GM19452 (cell line): ENCODE data around the gene USP43.

Experiments used
- ATAC-seq: cut with Tn5 transposase; IDR thresholded peaks from one replicate; pipeline ENCODE4 v1.9.1; 2021; ENCODE audit not compliant: unreplicated experiment

USP43 gene

DNA sequence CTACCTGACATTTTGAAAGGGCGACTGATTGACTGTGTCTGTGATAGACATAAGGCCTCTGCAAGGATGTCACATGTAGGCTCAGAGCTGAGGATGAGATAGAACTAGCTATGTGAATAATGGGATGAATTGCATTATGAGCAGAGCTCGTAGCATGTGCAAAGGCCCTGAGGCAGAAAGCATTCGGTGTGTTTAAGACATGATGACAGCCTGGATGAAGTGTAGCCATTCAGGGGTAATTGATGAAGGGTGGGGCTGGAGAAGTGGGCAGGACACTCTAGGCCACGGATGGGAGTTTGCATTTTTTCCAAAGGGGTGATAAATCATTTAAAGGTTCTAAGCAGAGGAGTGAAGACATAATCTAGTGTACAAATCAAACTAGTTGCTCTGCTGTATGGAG, 62.6 kb downstream of the USP43 start:
- no peak for ATAC-seq

DNA sequence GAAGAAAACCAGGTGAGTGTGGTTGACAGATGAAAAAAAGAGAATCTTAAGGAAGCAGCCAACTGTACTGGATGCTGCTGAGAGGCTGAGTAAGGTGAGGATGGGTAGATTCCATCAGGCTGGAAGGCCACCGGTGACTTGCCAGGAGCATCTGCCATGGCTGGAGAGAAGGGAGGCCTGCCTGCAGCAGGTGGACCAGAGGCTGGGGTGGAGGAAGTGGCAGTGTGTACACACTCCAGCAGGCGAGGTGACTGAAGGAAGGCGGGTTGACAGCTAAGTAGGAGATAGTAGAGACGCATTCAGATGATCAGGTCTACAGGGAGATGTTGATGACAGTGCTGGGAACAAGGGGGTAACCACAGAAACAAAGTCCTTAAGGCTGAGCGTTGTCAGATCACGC, 69.5 kb downstream of the USP43 start:
- ATAC-seq: no peak

DNA sequence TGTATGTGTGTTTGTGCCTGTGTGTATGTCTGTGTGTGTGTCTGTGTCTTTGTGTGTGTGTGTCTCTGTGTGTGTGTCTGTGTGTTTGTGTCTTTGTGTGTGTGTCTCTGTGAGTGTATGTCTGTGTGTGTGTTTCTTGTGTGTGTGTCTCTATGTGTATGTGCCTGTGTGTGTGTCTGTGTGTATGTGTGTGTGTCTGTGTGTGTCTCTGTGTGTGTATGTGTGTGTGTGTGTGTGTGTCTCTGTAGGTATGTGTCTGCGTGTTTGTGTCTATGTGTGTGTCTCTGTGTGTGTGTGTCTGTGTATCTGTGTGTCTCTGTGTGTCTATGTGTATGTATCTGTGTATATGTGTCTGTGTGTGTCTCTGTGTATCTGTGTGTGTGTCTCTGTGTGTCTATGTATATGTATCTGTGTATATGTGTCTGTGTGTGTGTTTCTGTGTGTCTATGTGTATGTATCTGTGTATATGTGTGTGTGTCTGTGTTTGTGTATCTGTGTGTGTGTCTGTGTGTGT, 70.2 kb downstream of the USP43 start:
- ATAC-seq: no peak

GRCh38 chr17:9725575-9725974, 80.3 kb downstream of the USP43 start:
- no peak for ATAC-seq

DNA sequence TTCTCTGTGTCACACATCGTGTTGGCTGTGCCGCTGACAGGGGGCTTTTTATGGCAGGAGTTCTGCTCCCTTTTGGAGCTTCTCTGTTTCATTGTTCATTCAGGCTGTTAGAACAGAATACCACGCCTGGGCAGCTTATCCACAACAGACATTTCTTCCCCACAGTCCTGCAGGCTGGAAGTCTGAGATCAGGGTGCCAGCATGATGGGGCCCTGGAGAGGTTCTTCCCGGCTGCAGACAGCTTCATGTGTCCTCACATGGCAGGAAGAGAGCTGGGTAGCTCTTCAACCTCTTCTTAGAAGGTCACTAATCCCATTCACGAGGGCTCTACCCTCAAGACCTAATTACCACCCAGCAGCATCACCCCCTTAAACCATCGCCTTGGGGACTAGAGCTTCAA, 81.0 kb downstream of the USP43 start:
- no peak for ATAC-seq

- no peak for ATAC-seq
These were observed 82.7 kb downstream of the USP43 start for GRCh38 chr17:9728005-9728404.

- ATAC-seq: no peak
These were observed 83.2 kb downstream of the USP43 start for GRCh38 chr17:9728564-9728963.

DNA sequence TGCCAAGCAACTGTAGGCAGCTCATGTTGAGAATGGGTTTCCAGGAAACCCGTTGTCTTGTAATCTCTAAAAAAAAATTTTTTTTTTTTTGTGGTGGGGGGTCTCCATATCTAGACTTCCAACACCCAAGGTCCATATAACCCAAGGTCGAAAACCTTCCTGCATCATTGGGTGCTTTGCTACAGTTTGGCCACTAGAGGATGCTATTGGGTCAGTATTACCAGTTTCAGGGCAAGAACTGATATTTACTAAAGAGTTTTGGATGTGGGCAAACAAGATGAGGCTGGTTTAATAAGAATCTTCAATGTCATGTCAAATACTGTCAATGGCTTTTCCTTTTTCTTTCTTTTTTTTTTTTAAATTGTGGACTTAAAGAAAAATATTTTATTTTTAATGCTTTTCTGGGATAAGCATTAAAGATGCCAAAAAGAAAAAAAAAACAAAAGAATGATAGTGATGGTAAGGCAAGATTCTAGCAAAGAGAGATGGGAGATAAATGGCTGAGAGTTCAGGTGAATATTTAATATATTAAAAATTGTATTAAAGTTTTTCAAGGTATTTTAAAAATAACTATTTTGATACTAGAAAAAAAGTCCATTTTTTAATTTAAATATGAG, 83.8 kb downstream of the USP43 start:
- ATAC-seq: no peak

- no peak for ATAC-seq
These were observed 84.6 kb downstream of the USP43 start for GRCh38 chr17:9729735-9730420.

- no peak for ATAC-seq
These were observed 105.2 kb downstream of the USP43 start for GRCh38 chr17:9750524-9750923.

DNA sequence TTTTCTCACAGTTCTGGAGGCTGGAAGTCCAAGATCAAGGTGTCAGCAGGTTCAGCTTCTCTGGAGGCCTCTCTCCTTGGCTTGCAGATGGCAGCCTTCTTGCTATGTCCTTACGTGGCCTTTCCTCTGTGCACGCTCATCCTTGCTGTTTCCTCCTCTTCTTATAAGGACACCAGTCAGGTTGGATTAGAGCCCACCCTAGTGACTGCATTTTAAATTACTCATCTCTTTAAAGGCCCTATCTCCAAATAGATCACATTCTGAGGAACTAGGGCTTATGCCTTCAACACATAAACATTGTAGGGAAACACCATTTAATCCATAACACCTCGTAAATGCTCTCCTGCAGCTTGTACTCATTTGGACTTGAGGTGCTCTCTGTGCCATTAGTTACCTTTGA, 109.8 kb downstream of the USP43 start:
- ATAC-seq: no peak

- no peak for ATAC-seq
These were observed 114.9 kb downstream of the USP43 start for GRCh38 chr17:9760266-9760665.

DNA sequence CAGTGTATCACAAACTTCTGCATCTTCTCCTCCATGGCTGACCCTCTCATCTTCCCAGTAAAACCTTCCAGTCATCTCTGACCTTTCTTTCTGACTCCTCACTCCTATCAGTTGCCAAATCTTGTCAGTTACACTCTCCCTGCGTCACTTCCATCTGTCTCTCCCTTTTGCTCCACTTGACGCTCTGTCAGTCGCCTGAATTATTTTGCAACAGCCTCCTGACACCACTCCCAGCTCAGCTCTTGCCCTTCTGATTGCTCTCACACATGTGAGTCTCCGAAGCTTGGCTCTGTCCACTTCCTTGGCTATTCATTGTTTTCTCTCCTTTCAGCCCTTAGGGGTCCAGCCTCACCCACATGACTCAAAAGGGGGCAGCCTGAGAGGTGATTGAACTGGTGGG, 118.3 kb downstream of the USP43 start:
- ATAC-seq: no peak

GRCh38 chr17:9765322-9765721, 120.0 kb downstream of the USP43 start:
- ATAC-seq: no peak

GRCh38 chr17:9766970-9767369, 121.7 kb downstream of the USP43 start:
- no peak for ATAC-seq

- ATAC-seq: no peak
These were observed 122.2 kb downstream of the USP43 start for GRCh38 chr17:9767432-9767991.

DNA sequence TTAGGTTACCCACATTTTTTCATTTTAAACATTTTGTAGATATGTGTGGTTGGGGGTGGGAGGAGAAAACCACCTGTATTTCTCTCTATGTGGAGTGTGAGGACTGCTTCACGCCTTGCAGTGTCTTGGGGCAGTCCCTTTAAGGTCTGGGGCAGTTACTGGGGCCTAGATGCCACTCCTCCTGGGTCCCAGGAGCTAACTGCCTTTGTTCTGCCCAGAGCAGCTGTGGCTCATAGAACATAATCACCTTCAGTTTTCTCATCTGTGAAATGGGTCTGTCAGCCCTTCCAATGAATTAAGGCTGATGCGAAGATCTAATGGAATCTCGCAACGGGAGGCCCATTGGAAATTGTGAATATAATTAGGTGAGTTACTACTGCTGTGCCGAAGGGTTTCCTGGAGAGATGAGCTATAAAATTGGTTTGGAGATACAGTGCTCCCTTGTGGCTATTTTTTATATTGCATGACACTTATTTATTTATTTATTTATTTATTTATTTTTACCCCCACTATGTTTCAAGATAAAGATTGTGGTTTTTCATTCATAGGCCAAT, 123.1 kb downstream of the USP43 start:
- ATAC-seq: no peak

GRCh38 chr17:9769036-9769695, 123.8 kb downstream of the USP43 start:
- no peak for ATAC-seq

DNA sequence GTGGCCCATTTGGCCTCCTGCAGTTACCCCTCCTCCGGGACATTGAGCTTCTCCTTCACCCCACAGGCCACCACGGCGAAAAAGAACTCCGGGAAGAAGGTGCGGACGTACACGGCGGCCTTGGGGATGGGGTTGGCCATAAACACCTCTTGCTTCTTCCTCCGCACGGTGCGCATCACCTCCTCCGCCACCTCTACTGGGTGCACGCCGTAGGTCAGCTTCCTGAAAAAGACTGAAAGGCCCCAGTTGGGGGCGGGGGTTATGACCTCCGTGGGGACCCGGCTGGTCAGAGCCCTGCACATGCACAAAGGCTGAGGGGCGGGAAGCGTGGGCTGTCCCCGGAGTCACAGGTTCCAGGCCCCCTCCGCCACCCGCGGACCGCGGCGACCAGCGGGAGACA, 126.1 kb downstream of the USP43 start:
- ATAC-seq: no peak

- no peak for ATAC-seq
These were observed 127.3 kb downstream of the USP43 start for GRCh38 chr17:9772658-9773057.

DNA sequence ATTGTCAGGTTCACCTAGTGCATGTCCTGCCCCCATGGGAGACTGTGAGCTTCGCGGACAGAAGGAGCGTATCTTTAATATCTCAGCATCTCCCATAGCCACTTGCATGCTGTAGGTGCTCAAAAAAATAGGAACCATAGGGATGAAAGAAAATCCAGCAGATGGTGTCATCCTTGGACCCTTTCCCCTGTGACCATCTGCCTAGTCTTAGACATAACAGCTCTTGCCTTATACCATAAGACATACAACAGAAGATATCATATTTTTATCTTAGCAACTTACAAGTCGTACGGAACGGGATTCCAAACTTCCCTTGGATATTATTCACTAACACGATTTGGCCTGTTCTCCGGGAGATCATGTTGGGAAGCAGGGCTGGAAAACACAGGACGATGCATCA, 131.6 kb downstream of the USP43 start:
- ATAC-seq: no peak
